Right ventricle myocardium superior (tissue), 1 donor: ENCODE results near the gene ITPR1. TPM values are rescaled to one million over a fixed set of nuclear protein-coding genes. Genes with fewer than 3 reads are reported as not detected.
"Not testable (repeated sequence)": the region's sequence is repeated elsewhere in the genome, so short reads cannot be mapped to it uniquely, and the experiment has no call there.

Source experiments
- ATAC-seq: fragments of 200-7000 bp; cut with Tn5 transposase; one replicate; pipeline ENCODE4 v1.9.1; 2020; ENCODE audit warnings: mild to moderate bottlenecking; ENCODE audit not compliant: poor library complexity
- DNase-seq: peaks from one replicate; pipeline ENCODE4 v3.0.0-alpha.2; 2020
- intact Hi-C: fragments of 100-400 bp; cut with DNase I; formaldehyde crosslinking; loops from one replicate; pipeline ENCODE4 v1.11.2; 2022
- total RNA-seq: library from RNA; stranded (reverse); fragmentation: NEBNext Ultra II Directional; extraction: Animal tissue kit (Norgen Biotek cat#: 25700); gene quantifications from one replicate; pipeline ENCODE4 v1.2.1, GENCODE V29; 2021
- donor health status: DM: no; HTN: yes; CAD: no; lungs with severe emphysema.

Gene ITPR1
- total RNA-seq, 1 donor from 2014 or later, result 17.1 TPM

DNA sequence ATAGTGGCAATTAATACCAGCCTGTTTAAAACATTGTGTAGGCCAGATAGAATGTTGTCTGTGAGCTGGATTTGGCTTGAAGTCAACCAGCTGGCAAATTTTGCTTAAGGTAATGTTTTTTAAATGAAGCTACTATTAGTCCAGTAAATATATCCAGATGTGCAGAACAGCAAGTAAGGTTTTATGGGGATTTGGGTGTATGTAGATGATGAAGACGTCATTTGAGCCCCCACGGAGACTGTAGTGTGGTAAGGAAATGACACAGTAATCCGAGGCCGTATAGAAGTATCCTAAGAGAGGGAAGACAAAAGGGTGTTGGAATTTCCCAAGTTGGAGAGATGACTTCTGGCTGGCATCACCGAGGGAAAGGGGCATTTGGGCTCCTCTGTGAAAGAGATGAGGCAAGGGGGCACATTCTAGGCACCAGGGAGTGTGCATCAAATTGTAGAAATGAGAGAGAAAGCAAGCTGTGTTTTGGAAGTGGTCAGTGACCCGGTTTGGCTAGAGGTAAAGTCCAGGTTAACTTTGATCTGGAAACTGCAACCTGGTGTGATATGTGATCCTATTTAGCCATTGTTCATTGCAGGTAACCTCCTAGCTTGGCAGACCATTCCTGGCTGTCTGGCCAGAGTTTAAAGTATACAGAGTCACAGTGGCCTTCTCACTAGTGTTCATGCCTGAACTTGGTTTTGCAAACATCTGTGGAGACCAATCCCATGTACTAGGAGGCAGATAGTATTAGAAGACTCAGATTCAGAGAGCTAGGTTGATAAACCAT lies 104.2 kb downstream of the ITPR1 start:
- intact Hi-C loops, result no loop called here
- DNase-seq, result no peak
- ATAC-seq, result no peak

DNA sequence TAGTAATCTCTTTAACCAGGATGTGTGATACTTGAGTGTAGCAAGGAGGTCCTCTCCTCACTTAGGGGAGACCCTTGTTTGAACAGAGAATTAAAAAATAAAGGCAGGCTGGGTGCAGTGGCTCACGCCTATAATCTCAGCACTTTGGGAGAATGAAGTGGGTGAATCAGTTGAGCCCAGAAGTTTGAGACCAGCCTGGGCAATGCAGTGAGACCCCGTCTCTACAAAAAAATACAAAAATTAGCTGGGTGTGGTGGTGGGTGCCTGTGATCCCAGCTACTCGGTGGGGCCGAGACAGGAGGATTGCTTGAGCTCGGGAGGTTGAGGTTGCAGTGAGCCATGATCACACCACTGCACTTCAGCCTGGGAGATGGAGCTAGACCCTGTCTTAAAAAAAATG lies 105.1 kb downstream of the ITPR1 start:
- DNase-seq, ATAC-seq: not testable (repeated sequence)

DNA sequence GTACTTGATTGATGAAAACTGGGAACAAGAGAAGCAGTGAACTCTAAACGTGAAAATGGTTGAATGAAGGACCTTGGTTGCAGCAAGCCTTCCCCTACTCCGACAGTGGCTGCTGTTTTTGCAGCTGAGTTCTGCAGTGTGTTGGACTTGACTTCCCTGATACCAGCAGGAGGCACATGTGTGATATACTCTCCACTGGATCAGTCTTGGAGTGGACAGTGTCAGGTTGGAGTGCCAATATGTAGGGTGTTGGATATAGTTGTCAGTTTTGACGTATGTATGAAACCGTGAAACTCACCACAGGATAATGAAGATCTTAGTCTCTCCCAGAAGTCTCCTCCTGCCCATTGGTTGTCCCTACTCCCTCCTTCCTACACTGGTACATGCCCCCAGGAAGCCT lies 106.5 kb downstream of the ITPR1 start:
- DNase-seq, result no peak
- intact Hi-C loops, result no loop called here
- no peak for ATAC-seq

More for the DNA sequence above, 105.1 kb downstream of the ITPR1 start:
- intact Hi-C loops, result not testable (repeated sequence)

DNA sequence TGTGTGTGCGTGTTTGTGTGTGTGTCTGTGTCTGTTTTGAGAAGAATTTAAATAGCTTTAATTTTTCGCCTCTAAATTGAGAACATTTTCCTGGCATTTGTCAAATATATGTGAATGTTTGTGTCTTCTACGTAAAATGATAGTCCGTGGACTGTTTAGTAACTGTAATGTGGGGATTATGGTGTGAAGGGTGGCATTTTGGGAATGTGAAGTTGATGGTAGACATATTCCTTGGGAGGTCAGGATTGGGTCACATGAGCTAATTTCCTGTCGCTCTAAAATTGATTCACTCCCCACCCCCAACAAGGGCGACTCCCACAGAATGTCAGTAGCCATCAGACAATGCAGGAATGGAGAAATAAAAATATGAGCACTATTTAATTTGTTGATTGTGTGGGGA lies 107.3 kb downstream of the ITPR1 start:
- ATAC-seq (no peak), DNase-seq (no peak)
- intact Hi-C loops, result no loop called here

DNA sequence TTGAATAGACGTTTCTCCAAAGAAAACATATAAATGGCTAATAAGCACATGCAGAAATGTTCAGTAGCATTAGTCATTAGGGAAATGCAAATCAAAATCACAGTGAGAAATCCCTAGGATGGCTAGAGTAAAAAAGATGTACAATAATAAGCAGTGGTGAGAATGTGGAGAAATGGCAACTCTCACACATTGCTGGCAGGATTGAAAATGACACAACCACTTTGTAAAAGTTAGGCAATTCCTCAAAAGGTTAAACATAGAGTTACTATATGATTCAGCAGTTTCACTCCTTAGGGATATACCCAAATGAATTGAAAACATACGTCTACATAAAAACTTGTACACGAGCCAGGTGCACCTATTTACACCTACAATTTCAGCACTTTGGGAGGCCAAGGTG lies 108.7 kb downstream of the ITPR1 start:
- intact Hi-C loops, result no loop called here
- ATAC-seq (no peak), DNase-seq (no peak)

DNA sequence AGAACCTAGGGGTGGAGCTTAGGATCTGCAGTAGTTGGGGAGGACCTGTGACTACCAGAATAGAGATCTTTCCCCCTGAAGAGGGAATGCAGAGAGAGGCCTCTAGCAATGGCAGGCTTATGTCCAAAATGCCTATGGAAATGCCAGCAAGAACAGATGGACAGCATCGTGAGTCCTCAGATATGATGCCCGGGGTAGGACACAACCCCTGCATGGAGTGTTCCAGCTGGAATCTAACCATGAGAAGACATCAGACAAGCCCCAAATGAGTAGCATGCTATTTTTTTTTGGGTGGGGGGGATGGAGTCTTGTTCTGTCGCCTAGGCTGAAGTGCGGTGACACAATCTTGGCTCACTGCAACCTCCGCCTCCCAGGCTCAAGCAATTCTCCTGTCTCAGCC lies 111.5 kb downstream of the ITPR1 start:
- ATAC-seq, result no peak
- intact Hi-C loops, result no loop called here

DNA sequence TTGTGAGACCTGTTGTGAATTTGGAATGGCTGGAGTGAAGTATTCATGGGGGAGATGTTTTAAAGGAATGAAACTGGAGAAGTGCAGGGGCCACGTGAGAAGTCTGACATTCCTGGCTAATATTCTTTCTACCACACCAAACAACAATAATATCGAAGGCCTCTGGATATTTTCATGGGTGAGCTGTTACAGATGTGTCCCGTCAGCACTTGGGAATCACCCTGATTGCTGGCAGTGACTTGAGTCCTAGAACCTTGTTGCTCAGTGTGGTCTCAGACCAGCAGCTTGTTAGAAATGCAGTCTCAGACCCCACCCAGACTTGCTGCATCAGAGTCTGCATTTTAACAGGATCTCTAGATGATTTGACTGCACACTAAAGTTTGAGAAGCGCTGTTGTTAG lies 113.8 kb downstream of the ITPR1 start:
- DNase-seq, result no peak
- peak; percentile 74 for ATAC-seq
- intact Hi-C loops, result no loop called here

More for the DNA sequence above, 111.5 kb downstream of the ITPR1 start:
- DNase-seq, result no peak

DNA sequence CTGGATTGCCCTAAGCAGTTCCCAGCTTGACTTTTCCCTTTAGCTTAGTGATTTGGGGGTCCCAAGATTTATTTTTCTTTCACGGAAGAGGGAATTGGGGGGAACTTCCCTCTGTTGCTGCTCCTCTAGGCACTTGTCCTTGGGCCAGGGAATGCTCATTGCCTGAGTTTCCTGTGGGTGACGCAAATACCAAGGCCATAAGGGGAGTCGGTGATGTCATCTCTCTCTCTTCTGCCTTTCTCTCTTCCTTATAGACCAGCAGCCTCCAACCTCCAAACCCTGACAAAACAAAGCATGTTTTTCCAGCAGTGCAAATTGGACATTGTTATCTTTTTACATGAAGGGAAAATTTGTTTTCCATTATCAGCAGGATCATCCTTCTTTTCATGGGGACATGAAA lies 120.2 kb downstream of the ITPR1 start:
- ATAC-seq (no peak), DNase-seq (no peak)
- intact Hi-C loops, result no loop called here

DNA sequence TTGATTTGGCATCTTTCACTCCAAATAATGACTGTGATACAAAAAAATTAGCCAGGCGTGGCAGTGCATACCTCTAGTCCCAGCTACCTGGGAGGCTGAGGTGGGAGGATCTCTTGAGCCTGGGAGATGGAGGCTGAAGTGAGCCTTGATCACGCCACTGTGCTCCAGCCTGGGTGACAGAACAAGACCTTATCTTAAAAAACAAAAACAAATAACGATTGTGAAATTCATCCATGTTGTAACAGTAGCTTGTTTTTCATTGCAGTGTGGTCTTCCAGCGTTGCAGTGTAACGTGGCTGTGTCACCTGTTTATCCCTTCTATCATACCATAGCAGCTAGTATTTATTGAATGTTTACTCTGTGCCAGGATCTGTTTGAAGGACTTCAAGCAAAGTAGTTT lies 120.9 kb downstream of the ITPR1 start:
- DNase-seq (no peak), ATAC-seq (no peak)
- intact Hi-C loops, result no loop called here

DNA sequence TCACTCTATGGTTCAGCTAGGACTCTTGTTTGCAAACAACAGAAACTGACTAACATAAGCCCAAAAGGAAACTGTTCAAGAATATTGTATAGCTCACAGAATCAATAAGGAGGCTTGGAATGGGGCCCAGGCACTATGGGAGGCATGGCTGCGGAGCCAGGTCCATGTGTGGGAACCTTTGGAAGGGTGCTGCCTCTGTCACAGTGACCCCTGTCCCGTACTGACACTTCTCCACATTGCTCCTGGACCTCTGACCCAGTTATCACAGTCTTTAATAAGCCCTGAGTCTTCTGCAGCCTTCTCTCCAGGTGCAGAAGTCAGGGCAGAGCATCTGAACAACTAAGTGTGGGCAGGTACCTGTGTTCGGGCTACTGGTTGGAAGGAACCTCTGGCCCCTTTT lies 121.8 kb downstream of the ITPR1 start:
- intact Hi-C loops, result no loop called here
- no peak for DNase-seq
- ATAC-seq, result no peak

DNA sequence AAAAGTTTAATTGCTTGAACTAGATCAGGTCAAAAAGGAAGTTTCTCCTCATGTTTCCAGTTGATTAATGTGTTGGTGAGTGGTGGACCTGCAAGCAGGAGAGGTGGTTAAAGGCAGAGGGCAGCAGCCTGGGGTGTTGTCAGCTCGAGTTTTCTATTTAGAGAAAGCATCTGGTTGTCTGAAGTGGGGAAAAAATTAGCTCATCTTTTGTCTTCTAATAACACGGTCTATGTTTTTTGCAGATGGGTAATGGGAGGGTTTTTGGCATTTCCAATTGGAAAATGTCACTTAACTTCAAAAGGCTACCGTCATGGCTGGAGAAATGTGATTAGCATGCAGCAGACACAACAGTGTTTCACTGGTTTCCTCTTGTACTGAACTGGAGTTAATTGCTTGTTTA lies 122.6 kb downstream of the ITPR1 start:
- no peak for DNase-seq
- intact Hi-C loops, result no loop called here
- peak; percentile 56 for ATAC-seq

DNA sequence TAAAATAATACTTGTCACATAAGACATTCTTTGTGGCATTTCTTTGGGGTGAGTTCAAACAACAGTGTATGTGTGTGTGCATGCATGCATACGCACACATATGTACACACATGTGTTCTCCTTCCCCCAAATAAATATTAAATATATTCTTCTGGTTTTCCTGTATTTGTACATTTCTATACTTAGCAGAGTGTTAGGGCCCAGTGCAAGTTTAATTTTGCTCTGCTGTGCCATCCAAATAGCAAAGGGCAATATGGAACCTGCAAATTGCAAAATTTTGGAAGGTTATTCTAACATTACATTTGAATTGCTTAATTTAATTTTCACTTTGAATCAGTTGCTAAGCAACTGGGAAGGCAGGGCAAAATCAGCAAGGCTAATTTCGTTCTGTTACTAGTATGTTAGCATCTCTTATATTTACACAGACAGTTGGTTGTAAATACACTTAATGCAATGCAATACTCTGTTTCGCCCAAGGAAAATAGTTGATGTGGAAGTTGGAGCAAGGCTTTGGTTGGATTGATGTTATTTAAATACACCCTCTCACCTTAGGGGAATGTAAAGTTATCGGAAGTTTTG lies 130.4 kb downstream of the ITPR1 start:
- intact Hi-C loops, result no loop called here
- ATAC-seq (no peak), DNase-seq (no peak)

DNA sequence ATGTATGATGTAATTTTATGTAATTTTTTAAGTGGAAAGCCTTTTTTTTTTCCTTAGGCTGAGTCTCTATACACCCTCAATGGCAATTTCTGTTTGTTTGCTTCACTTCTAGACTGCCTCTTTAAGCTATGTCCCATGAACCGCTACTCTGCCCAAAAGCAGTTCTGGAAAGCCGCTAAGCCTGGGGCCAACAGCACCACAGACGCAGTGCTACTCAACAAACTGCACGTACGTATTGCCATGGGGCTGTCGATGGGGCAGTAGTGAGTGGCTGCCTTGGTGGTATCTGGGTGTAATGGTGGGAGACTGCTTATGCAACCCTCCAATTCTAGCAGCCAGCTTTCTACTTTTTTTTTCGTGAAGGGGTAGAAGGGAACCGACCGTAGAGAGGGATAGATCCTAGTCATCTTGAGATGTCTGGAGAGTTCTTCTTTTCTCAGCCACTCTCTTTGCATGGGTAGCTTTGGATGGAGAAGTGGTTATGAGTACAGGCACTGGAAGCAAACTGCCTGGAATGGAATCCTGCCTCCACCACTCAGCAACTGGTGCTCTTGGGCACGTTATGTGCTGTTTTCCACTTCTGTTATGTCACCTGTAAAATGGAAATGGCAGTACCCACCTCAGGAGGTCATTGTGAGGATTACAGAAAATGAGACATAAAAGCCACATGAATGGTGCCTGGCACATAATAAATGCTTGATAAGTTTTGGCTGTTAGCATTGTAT lies 134.7 kb downstream of the ITPR1 start:
- no peak for ATAC-seq
- intact Hi-C loops, result loop anchor here (5.0 kb wide), 1 partner anchor 151 kb away; no protein-coding TSS in a partner anchor
- DNase-seq, result no peak

DNA sequence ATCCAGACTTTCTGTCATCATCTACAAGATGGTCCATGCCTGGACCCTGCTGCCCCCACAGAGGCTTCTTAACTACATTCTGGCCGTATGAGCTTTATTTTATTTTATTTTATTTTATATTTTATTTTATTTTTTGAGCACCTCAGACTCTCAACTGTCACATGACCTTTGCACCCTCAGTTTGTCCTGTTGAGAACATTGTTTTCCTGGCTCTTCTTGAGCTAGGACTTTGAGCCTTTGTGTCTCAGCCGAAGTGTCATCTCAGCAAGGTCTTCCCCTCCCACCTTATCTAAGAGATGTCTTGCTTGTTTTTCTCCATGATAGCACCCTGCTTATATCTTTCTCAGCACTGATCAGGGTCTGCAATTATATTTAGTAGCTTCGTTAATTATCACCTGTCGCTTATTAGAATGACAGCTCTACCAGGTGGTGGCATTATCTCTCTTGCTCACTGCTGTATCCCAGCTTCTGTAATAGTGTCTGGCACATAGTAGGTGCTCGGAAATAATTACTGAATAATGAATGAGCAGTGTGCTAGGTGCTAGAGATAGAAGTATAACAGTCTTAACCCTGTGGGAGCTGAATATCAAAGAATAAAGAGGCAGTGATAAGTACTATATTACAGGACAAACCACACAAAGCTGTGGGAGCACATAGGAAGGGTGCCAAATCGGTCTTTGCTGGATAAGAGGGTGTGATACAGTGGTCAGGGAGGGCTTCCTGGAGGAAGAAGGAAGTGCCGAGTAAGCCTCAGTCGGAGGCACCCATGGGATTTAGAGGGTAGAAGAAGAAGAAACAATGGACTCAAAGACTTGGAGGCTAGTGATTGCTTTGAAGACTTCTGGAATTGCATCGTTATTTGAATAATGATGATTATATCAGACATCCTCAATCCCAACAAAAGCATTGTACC lies 136.2 kb downstream of the ITPR1 start:
- ATAC-seq (no peak), DNase-seq (no peak)
- intact Hi-C loops, result loop anchor here (5.0 kb wide), 2 partner anchors 152 to 162 kb away; partner anchors contain the start of gene SUMF1

DNA sequence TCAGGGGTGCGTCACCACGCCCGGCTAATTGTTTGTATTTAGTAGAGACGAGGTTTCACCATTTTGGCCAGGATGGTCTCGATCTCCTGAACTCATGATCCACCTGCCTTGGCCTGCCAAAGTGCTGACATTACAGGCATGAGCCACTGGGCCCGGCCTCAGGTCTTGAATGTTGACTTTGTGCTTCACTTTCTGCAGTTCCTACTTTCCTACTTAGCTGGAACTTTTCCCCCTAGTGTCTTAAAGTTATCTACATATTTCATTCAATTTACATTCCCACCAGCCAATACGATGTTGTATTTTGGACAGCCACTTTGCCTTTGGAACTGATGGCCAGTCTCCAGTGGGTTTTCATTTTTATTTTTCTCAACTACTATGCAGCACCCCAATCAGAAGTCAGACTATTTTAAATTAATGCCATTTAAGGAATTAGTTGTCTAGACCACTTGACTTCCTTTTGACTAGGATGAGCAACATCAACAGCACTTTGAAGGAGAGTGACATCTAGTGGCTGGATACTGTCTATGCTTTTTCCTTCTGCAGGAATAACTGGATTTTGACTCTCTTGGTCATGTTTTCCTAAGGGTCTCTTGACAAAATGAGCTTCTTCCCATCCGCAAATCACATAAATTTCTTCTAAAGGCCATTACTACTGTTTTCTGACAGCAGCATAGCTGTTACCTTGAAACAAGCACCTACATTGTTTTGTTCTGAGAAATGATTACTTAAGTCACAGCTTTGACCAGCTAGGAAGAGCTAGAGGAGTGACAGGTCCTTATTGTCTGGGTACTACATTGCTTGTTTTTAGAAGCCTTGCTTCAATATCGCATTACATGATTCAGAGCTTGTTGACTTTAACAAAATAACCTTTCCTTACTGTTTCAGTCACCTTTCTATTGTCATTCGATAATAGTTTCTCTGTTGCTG lies 140.2 kb downstream of the ITPR1 start:
- DNase-seq (no peak), ATAC-seq (peak; percentile 84)
- intact Hi-C loops, result loop anchor here (2.0 to 5.0 kb wide), 2 partner anchors 166 to 283 kb away; partner anchors contain the start of gene SUMF1

DNA sequence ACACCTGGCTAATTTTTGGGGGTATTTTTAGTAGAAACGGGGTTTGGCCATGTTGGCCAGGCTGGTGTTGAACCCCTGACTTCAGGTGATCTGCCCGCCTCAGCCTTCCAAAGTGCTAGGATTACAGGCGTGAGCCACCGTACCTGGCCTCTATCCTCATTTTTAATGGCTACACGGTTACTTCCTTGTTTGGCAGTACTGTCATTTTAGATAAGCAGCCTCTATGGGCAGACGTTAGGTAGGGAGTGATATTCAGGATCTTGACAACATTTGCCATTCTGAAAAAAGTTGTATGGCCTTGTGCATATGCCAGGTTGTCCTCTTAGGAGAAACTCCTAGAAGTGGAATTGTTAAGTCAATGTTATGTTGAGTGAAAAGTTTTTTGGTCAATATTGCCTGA lies 141.7 kb downstream of the ITPR1 start:
- no peak for DNase-seq

DNA sequence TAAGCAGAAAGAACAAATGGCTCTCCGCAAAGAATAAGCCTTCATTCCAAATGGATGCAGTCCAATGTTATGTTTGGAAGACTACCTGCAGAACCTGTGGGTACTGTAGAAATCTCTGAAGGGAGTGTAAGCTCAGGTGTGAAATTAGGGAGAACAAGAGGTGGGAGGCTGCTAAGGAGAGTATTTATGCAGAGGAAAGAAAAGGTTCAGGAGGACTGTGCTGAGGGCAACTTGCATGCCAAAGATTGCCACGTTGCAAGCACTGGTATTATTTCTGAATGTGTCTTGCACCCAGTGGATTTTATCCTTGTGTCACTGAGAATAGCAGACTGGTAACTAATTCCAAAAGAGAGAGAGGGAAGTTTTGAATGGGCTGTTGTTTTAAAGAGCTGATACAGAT lies 144.1 kb downstream of the ITPR1 start:
- DNase-seq (no peak), ATAC-seq (no peak)
- intact Hi-C loops, result no loop called here

More for the DNA sequence above, 141.7 kb downstream of the ITPR1 start:
- intact Hi-C loops, result loop anchor here (5.0 kb wide), 1 partner anchor 168 kb away; the partner anchor contains the start of gene SUMF1
- no peak for ATAC-seq
